Measurements from ENCODE around the gene SLC25A47. TPM values are rescaled to one million over a fixed set of nuclear protein-coding genes. Genes with fewer than 3 reads are reported as not detected.
A peak's percentile ranks its signal among the peaks of the same experiment; 100 is the strongest.

Gene SLC25A47
- total and polyA plus RNA-seq, 9 of the 15 experiments (the other 6 are each of a cell fraction or from before 2014, with no cell fraction given), result 0.09 to 0.23 (median 0.22) TPM; not detected in 6

DNA sequence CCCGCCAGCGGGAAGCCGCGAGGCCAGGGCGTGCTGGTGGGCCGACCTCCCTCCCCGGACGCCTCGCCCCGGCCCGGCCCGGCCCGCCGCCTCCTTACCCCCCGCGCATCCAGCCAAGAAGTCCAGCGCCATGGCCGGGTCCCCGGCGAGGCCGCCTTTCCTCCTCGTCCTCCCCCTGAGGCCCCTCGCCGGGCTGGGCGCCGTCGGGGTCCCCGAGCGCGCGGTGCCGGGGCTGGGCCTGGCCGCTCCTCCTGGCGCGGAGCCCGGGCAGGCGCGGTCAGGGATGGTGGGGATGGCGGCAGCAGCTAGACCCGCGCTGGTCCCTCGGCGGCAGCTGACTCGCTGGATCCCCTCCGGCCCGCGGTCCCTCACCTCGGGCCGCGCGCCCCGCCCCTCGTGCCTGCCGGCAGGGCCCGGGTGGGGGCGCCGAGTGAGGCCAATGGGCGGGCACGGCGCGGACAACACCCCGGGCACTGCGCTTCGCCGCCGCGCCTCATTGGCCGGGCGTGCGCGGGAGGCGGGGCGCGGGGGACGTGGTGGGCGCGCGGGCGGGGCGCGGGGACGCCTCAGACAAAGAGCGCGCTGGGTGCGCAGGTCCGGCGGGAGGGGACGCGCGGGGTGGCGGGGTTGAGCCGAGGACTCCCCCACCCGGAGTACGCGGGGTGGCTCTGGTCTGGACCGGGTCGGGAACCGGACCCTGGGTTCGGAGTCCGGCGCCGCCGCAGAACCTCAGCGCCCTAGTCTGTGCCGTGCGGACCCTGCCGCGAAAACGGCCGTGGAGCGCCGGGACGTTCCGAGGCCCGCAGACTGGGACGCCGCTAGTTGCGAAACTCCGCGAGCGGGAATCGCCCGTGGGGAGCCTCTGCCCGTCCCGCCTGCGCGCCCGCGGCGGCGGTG is 16.8 kb upstream of the SLC25A47 start, which contains the start of gene SLC25A29 (continued):
- TF ChIP-seq, protein P1, sequence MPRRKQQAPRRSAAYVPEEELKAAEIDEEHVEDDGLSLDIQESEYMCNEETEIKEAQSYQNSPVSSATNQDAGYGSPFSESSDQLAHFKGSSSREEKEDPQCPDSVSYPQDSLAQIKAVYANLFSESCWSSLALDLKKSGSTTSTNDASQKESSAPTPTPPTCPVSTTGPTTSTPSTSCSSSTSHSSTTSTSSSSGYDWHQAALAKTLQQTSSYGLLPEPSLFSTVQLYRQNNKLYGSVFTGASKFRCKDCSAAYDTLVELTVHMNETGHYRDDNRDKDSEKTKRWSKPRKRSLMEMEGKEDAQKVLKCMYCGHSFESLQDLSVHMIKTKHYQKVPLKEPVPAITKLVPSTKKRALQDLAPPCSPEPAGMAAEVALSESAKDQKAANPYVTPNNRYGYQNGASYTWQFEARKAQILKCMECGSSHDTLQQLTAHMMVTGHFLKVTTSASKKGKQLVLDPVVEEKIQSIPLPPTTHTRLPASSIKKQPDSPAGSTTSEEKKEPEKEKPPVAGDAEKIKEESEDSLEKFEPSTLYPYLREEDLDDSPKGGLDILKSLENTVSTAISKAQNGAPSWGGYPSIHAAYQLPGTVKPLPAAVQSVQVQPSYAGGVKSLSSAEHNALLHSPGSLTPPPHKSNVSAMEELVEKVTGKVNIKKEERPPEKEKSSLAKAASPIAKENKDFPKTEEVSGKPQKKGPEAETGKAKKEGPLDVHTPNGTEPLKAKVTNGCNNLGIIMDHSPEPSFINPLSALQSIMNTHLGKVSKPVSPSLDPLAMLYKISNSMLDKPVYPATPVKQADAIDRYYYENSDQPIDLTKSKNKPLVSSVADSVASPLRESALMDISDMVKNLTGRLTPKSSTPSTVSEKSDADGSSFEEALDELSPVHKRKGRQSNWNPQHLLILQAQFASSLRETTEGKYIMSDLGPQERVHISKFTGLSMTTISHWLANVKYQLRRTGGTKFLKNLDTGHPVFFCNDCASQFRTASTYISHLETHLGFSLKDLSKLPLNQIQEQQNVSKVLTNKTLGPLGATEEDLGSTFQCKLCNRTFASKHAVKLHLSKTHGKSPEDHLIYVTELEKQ (CRISPR knock-in tag; IDR thresholded peaks at IDR 0.05), result no peak
- TF ChIP-seq NR2F6 (CRISPR knock-in tag; IDR thresholded peaks at IDR 0.05) (no peak), KAT7 (CRISPR knock-in tag; IDR thresholded peaks at IDR 0.05; ENCODE audit: borderline replicate concordance) (no peak), CREM (IDR thresholded peaks at IDR 0.05; ENCODE audit: low read depth) (0 out of 2 replicates have a peak, but pooled peaks have one; percentile 40), NR4A1 (CRISPR knock-in tag; IDR thresholded peaks at IDR 0.05) (no peak), NR4A1 (tag; IDR thresholded peaks at IDR 0.05) (no peak), EWSR1 (IDR thresholded peaks at IDR 0.05; ENCODE audit: borderline replicate concordance, low read depth, partially characterized antibody) (no peak), ZFX (CRISPR knock-in tag; IDR thresholded peaks at IDR 0.05) (no peak; the same call in 1 of the 2 replicates)
- TF ChIP-seq, protein P2, sequence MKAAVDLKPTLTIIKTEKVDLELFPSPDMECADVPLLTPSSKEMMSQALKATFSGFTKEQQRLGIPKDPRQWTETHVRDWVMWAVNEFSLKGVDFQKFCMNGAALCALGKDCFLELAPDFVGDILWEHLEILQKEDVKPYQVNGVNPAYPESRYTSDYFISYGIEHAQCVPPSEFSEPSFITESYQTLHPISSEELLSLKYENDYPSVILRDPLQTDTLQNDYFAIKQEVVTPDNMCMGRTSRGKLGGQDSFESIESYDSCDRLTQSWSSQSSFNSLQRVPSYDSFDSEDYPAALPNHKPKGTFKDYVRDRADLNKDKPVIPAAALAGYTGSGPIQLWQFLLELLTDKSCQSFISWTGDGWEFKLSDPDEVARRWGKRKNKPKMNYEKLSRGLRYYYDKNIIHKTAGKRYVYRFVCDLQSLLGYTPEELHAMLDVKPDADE (conservative IDR thresholded peaks at IDR 0.05; ENCODE audit: control insufficient read depth, low read depth, low read length), result 0 out of 2 replicates have a peak, but pooled peaks have one; percentile 23

Data from K562 (cell line).